Stomach (tissue), 4 donors: Measurements from ENCODE around the gene KISS1R.

Experiments used
- POLR2A ChIP-seq, 4 donors: fragments of 450-650 bp; IDR thresholded peaks; one replicate each; pipeline ENCODE4 v1.6.1; 2016; ENCODE audit warnings: antibody characterized with exemption in 4 of 4, control low read depth in 2 of 4, mild to moderate bottlenecking in 1 of 4, moderate library complexity in 1 of 4
- POLR2AphosphoS5 ChIP-seq, 3 donors: sonication (generic); formaldehyde crosslinking; IDR thresholded peaks; one replicate each; pipeline ENCODE4 v1.6.1; 2016; ENCODE audit warnings: antibody characterized with exemption in 3 of 3
- TF ChIP-seq, protein P1 (sequence below), 7 experiments: fragments of 450-650 bp in 4 of 7; fragments of 200-600 bp in 3 of 7; sonication (generic) in 3 of 7; IDR thresholded peaks; one replicate each; pipeline ENCODE4 v1.5.1; 2016 to 2019; ENCODE audit warnings: antibody characterized with exemption in 7 of 7, control low read depth in 2 of 7, mild to moderate bottlenecking in 1 of 7

DNA sequence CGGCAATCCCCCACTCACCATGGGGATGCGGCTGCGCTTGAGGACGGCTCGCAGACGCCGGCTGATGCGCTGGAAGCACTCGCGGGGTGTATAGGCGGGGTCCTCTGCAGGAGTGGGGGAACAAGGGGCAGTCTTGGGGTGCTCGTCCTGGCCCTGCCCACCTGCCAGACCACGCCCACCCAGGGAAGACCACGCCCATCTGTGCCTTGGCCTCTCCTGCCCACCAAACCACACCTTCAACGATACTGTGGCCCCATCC lies 17.2 kb upstream of the KISS1R start:
- TF ChIP-seq, protein P1, sequence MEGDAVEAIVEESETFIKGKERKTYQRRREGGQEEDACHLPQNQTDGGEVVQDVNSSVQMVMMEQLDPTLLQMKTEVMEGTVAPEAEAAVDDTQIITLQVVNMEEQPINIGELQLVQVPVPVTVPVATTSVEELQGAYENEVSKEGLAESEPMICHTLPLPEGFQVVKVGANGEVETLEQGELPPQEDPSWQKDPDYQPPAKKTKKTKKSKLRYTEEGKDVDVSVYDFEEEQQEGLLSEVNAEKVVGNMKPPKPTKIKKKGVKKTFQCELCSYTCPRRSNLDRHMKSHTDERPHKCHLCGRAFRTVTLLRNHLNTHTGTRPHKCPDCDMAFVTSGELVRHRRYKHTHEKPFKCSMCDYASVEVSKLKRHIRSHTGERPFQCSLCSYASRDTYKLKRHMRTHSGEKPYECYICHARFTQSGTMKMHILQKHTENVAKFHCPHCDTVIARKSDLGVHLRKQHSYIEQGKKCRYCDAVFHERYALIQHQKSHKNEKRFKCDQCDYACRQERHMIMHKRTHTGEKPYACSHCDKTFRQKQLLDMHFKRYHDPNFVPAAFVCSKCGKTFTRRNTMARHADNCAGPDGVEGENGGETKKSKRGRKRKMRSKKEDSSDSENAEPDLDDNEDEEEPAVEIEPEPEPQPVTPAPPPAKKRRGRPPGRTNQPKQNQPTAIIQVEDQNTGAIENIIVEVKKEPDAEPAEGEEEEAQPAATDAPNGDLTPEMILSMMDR (IDR thresholded peaks at IDR 0.05): no peak
- no peak for TF ChIP-seq POLR2A (IDR thresholded peaks at IDR 0.05)
- no peak for TF ChIP-seq POLR2AphosphoS5 (IDR thresholded peaks at IDR 0.05)
